Breast epithelium (tissue), 4 donors: Measurements from ENCODE around the gene MVB12B. TPM values are rescaled to one million over a fixed set of nuclear protein-coding genes. Genes with fewer than 3 reads are reported as not detected.
A peak's percentile ranks its signal among the peaks of the same experiment; 100 is the strongest.

ENCODE experiments used
- DNase-seq, 2 donors: peaks; one replicate each; pipeline ENCODE4 v3.0.0-alpha.2; 2019; ENCODE audit warnings: low spot score in 2 of 2
- H3K27ac ChIP-seq, 2 donors: fragments of 200-600 bp; sonication (generic) in 1 of 2; one replicate each; pipeline ENCODE4 v1.5.1; 2016 to 2019; ENCODE audit warnings: mild to moderate bottlenecking in 1 of 2
- H3K27me3 ChIP-seq, 2 donors: fragments of 200-600 bp; sonication (generic) in 1 of 2; one replicate each; pipeline versions ENCODE4 v1.5.1 to v1.6.0; 2017 to 2019; ENCODE audit warnings: control low read depth in 1 of 2, mild to moderate bottlenecking in 1 of 2
- H3K36me3 ChIP-seq: fragments of 200-600 bp; one replicate; pipeline ENCODE4 v1.5.1; 2019
- H3K4me1 ChIP-seq, 2 donors: fragments of 200-600 bp; sonication (generic); one replicate each; pipeline ENCODE4 v1.5.1; 2016 to 2019; ENCODE audit warnings: control low read depth in 1 of 2
- H3K4me3 ChIP-seq, 3 donors: fragments of 200-600 bp; sonication (generic); 1 replicate in 2 of 3; 2 replicates in 1 of 3; pipeline ENCODE4 v1.5.1; 2016 to 2019; ENCODE audit warnings: mild to moderate bottlenecking in 3 of 3, moderate library complexity in 2 of 3
- H3K9me3 ChIP-seq, 2 donors: fragments of 200-600 bp; sonication (generic) in 1 of 2; one replicate each; pipeline ENCODE4 v1.5.1; 2016 to 2019; ENCODE audit warnings: control low read depth in 1 of 2
- CTCF ChIP-seq, 3 donors: fragments of 450-650 bp; IDR thresholded peaks; one replicate each; pipeline ENCODE4 v1.5.1; 2016 to 2017; ENCODE audit warnings: antibody characterized with exemption in 3 of 3, mild to moderate bottlenecking in 3 of 3, moderate library complexity in 3 of 3
- POLR2A ChIP-seq: fragments of 450-650 bp; IDR thresholded peaks from one replicate; pipeline ENCODE4 v1.6.1; 2016; ENCODE audit warnings: antibody characterized with exemption, mild to moderate bottlenecking, moderate library complexity
- POLR2AphosphoS5 ChIP-seq, 3 donors: sonication (generic); formaldehyde crosslinking; IDR thresholded peaks; one replicate each; pipeline ENCODE4 v1.6.1; 2017; ENCODE audit warnings: antibody characterized with exemption in 3 of 3
- intact Hi-C: fragments of 100-400 bp; cut with DNase I; formaldehyde crosslinking; loops from one replicate; pipeline ENCODE4 v1.15.1; 2023; ENCODE audit warnings: low total_unique reads
- total RNA-seq, 3 donors: library from RNA; depleted of rRNA; stranded (reverse); fragments of >200 nt; gene quantifications; one replicate each; pipeline ENCODE4 v1.1.0, GENCODE V29; 2016

MVB12B gene
- total RNA-seq, 3 donors from 2014 or later: 8.2 to 12.6 (median 9.9) TPM

- Histone ChIP-seq H3K27ac (no peak overlapping the region), H3K4me3 (no peak overlapping the region), H3K27me3 (no peaks in the 10 kb centered on the region), H3K9me3 (no peaks in the 10 kb centered on the region), H3K36me3 (no peaks in the 10 kb centered on the region), H3K4me1 (peaks cover 0 to 9% of the 10 kb centered on the region in 2 donors)
- TF ChIP-seq POLR2AphosphoS5 (IDR thresholded peaks at IDR 0.05) (no peak), POLR2A (no peak), CTCF (IDR thresholded peaks at IDR 0.05) (no peak)
- intact Hi-C loops: loop anchor here (5.0 kb wide), 1 partner anchor 575 kb away; no protein-coding TSS in a partner anchor
- DNase-seq: no peak
Observed at GRCh38 chr9:126496781-126497659, 170.4 kb downstream of the MVB12B start.

DNA sequence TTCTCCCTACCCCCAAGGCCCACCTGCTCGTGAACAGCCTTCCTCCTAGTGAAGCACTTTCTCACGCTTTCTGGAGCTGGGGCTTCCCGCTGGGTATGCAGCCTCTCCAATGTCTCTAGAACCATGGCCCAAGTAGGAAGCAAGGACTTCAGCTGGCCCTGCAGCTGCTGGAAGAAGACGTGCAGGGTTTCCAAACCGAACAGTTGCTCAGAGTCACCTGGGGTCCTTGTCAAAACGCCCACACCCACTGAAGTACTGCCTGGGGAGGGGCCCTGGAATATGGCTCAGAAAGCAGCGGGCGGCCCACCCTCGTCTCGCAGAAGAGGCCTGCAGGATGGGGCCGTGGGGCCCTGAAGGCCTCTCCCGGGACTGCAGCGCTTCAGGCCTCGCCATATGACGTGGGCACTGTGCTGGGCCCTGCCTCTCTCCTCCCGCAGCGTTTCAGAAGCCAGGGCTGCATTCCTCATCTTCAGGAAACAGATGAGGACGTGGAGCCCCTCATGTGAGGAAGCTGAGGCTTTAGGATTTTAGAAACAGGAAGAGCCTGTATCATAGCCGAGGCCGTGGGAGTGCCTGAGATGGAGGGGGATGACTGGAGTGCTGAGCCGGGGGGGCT lies 171.1 kb downstream of the MVB12B start:
- Histone ChIP-seq H3K4me1 (peaks cover 0 to 9% of the 10 kb centered on the region in 2 donors), H3K36me3 (no peaks in the 10 kb centered on the region), H3K27ac (no peak overlapping the region), H3K9me3 (no peaks in the 10 kb centered on the region), H3K4me3 (no peak overlapping the region), H3K27me3 (no peaks in the 10 kb centered on the region)
- no peak for DNase-seq
- TF ChIP-seq POLR2A (no peak), POLR2AphosphoS5 (IDR thresholded peaks at IDR 0.05) (no peak), CTCF (IDR thresholded peaks at IDR 0.05) (no peak)
- intact Hi-C loops: loop anchor here (1.0 to 5.0 kb wide), 2 partner anchors 25 to 575 kb away; no protein-coding TSS in a partner anchor

DNA sequence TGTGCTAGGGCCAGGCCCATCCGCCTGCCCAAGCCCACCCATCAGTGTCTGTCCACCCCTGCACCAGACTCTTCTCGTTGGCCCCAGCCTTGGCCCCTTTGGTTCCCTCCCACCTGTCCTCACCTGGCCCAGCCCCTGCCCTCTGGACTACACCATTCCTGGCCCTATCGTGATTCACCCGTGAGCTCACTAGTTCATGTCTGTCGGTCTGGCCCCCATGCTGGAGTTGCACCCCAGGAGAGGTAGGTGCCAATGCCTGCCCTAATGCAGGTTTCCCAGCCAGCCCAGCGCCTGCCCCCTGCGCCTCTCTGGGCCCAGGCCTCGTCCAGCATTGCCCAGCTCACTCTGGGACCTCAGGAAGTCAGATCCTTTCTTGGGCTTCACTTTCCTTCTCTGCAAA lies 171.7 kb downstream of the MVB12B start:
- DNase-seq: no peak

GRCh38 chr9:126499005-126499910 lies 172.6 kb downstream of the MVB12B start:
- H3K36me3 ChIP-seq: no peaks in the 10 kb centered on the region
- no peak for TF ChIP-seq POLR2A
- TF ChIP-seq CTCF (IDR thresholded peaks at IDR 0.05): peak; percentile 92 to 95 (median 94)
- TF ChIP-seq POLR2AphosphoS5 (IDR thresholded peaks at IDR 0.05): no peak
- no peaks in the 10 kb centered on the region for H3K9me3 ChIP-seq
- H3K4me3 ChIP-seq: peak overlapping the region; percentile 18 to 61 (median 47)
- peaks cover 0 to 9% of the 10 kb centered on the region in 2 donors for H3K4me1 ChIP-seq
- no peak for DNase-seq
- H3K27me3 ChIP-seq: no peaks in the 10 kb centered on the region
- intact Hi-C loops: loop anchor here (5.0 kb wide), 1 partner anchor 577 kb away; no protein-coding TSS in a partner anchor
- H3K27ac ChIP-seq: peak overlapping the region; percentile 35 to 56

More for the DNA sequence above, 171.7 kb downstream of the MVB12B start:
- no peaks in the 10 kb centered on the region for H3K36me3 ChIP-seq
- H3K27me3 ChIP-seq: no peaks in the 10 kb centered on the region
- H3K9me3 ChIP-seq: no peaks in the 10 kb centered on the region
- peak overlapping the region in 1 of 2 donors; percentile 35 for H3K27ac ChIP-seq
- TF ChIP-seq POLR2A: no peak
- no peak for TF ChIP-seq POLR2AphosphoS5 (IDR thresholded peaks at IDR 0.05)
- no peak for TF ChIP-seq CTCF (IDR thresholded peaks at IDR 0.05)
- H3K4me1 ChIP-seq: peaks cover 0 to 9% of the 10 kb centered on the region in 2 donors
- intact Hi-C loops: loop anchor here (1.0 to 5.0 kb wide), 2 partner anchors 24 to 576 kb away; no protein-coding TSS in a partner anchor
- H3K4me3 ChIP-seq: no peak overlapping the region
